ENCODE measurements around the gene RAPSN. TPM values are rescaled to one million over a fixed set of nuclear protein-coding genes. Genes with fewer than 3 reads are reported as not detected.

Gene RAPSN
- total RNA-seq, 4 donors from 2014 or later, result 0.49 TPM; not detected in 3

DNA sequence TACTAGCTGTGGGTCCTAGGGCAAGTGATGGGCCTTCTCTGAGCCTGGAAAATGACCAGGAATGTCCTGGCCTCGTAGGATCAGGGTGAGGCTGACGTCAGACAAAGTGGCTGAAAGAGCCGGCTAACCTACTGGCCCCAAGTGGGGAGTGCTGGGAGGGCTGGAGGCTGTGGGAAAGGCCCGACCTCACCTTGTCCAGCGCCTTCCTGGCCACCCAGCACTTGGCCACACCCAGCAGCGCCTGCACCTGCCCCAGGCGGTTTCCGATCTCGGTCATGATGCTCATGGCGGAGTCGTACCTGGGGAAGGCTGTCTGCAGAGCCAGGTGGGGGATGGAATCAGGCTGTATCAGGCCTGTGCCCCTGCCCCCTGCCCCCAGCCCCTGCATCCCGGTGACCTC, 7.5 kb downstream of the RAPSN start:
- intact Hi-C loops (cut with DNase I; ENCODE audit: low total_unique reads), result no loop called here
- 84% methylated on average over 10 to 11 of the region's 12 CpGs for WGBS, 2 donors
- TF ChIP-seq, protein P1, sequence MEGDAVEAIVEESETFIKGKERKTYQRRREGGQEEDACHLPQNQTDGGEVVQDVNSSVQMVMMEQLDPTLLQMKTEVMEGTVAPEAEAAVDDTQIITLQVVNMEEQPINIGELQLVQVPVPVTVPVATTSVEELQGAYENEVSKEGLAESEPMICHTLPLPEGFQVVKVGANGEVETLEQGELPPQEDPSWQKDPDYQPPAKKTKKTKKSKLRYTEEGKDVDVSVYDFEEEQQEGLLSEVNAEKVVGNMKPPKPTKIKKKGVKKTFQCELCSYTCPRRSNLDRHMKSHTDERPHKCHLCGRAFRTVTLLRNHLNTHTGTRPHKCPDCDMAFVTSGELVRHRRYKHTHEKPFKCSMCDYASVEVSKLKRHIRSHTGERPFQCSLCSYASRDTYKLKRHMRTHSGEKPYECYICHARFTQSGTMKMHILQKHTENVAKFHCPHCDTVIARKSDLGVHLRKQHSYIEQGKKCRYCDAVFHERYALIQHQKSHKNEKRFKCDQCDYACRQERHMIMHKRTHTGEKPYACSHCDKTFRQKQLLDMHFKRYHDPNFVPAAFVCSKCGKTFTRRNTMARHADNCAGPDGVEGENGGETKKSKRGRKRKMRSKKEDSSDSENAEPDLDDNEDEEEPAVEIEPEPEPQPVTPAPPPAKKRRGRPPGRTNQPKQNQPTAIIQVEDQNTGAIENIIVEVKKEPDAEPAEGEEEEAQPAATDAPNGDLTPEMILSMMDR (IDR thresholded peaks at IDR 0.05), result no peak
- no peak for TF ChIP-seq POLR2A (IDR thresholded peaks at IDR 0.05)
- no peak for DNase-seq (ENCODE audit: low spot score in 2 of 2)
- H3K4me3 ChIP-seq (ENCODE audit: low read depth, poor library complexity, severe bottlenecking), result no peak overlapping the region

DNA sequence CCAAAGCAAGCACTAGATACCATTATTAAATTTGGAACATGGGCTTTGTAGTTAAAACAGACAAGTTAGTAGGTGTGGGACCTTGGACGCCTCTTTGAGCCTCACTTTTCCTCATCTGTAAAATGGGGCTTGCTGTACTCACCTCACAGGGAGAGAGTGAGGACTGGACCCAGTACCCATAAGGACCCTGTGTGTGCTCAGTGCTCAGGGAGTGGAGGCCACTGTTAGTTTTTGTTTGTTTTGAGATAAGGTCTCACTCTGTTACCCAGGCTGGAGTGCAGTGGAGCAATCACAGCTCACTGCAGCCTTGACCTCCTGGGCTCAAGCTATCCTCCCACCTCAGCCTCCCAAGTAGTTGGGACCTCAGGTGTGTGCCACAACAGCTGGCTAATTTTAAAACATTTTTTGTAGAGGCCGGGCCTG, 8.9 kb downstream of the RAPSN start:
- no peak for DNase-seq (ENCODE audit: low spot score in 2 of 2)
- no peak overlapping the region for H3K4me3 ChIP-seq (ENCODE audit: low read depth, poor library complexity, severe bottlenecking)
- TF ChIP-seq, protein P1 (IDR thresholded peaks at IDR 0.05), result no peak
- no peak for TF ChIP-seq POLR2A (IDR thresholded peaks at IDR 0.05)
- intact Hi-C loops (cut with DNase I; ENCODE audit: low total_unique reads), result no loop called here
- WGBS, 2 donors, result 38 to 79% methylated on average over 2 of the region's 2 CpGs

DNA sequence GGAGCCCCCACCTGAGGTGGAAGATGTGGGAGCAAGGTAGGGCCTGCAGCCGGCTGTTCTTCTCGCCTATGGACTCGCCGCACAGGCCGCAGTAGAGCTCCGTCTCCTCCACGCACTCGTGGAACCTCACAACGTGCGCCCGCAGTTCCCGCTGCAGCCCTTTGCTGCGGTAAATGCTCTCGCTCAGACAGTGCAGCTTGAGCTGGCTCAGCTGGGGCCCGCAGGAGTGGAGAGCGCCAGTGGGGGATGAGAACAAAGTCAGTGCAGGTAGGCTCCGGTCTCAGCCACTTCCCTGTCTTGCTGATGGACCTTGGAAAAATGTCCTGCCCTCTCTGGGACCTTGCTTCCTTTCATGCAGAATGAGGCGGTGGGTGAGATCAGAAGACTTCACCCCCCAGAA, 10.2 kb downstream of the RAPSN start:
- intact Hi-C loops (cut with DNase I; ENCODE audit: low total_unique reads), result no loop called here
- no peak for DNase-seq (ENCODE audit: low spot score in 2 of 2)
- WGBS, 2 donors, result 91 to 96% methylated on average over 7 to 18 of the region's 18 CpGs
- TF ChIP-seq, protein P1 (IDR thresholded peaks at IDR 0.05), result no peak
- no peak for TF ChIP-seq POLR2A (IDR thresholded peaks at IDR 0.05)
- H3K4me3 ChIP-seq (ENCODE audit: low read depth, poor library complexity, severe bottlenecking), result no peak overlapping the region

- DNase-seq (ENCODE audit: low spot score in 2 of 2), result no peak
- WGBS, 2 donors, result 49 to 64% methylated on average over 15 to 16 of the region's 16 CpGs
- H3K4me3 ChIP-seq (ENCODE audit: low read depth, poor library complexity, severe bottlenecking), result no peak overlapping the region
- no peak for TF ChIP-seq POLR2A (IDR thresholded peaks at IDR 0.05)
- TF ChIP-seq, protein P1 (IDR thresholded peaks at IDR 0.05), result no peak
- intact Hi-C loops (cut with DNase I; ENCODE audit: low total_unique reads), result no loop called here
Observed at GRCh38 chr11:47437746-47438418, 11.1 kb downstream of the RAPSN start.

DNA sequence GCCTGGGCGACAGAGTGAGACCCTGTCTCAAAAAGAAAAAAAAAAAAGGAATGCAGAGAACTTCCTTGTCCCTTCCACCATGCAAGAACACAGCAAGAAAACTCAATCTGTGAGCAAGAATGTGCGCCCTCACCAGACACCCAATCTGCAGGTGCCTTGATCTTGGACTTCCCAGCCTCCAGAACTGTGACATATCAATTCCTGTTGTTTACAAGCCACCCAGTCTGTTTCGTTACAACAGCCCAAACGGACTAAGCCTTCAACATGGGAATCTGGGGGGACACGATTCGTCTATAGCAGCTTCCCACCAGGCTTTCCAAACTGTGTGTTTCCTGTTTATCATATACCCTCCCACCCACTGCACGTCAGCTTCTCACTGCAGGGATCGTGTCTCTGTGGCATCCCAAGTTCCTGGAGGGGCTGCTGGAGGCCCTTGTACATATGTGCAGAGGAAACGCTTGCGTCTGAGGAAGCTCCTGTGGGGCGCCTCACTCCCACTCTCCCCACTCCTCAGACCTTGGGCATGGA, 11.7 kb downstream of the RAPSN start:
- DNase-seq (ENCODE audit: low spot score in 2 of 2), result no peak
- 81 to 88% methylated on average over 11 of the region's 11 CpGs for WGBS, 2 donors
- no peak for TF ChIP-seq POLR2A (IDR thresholded peaks at IDR 0.05)
- intact Hi-C loops (cut with DNase I; ENCODE audit: low total_unique reads), result no loop called here
- no peak overlapping the region for H3K4me3 ChIP-seq (ENCODE audit: low read depth, poor library complexity, severe bottlenecking)

DNA sequence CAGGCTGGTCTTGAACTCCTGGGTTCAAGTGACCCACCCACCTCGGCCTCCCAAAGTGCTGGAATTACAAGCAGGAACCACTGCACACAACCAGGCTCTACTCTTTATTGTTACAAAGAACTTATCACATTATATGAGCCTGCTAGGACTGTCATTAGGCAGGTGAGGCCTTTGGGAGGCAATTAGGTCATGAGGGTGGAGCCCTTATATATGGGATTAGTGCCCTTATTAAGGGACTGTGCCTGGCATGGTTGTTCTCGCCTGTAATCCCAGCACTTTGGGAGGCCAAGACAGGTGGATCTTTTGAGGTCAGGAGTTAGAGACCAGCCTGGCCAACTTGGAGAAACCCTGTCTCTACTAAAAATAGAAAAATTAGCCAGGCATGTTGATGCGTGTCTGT, 12.2 kb downstream of the RAPSN start:
- intact Hi-C loops (cut with DNase I; ENCODE audit: low total_unique reads), result no loop called here
- TF ChIP-seq, protein P1 (IDR thresholded peaks at IDR 0.05), result no peak
- no peak overlapping the region for H3K4me3 ChIP-seq (ENCODE audit: low read depth, poor library complexity, severe bottlenecking)
- no peak for DNase-seq (ENCODE audit: low spot score in 2 of 2)
- 95 to 98% methylated on average over 3 of the region's 3 CpGs for WGBS, 2 donors
